HepG2 (cell line): ENCODE measurements around the gene ERMP1. TPM values are rescaled to one million over a fixed set of nuclear protein-coding genes. Genes with fewer than 3 reads are reported as not detected.

Experiments
- ATF7 ChIP-seq, 2 experiments: fragments of 450-650 bp in 1 of 2; sonication (generic) in 1 of 2; formaldehyde crosslinking in 1 of 2; IDR thresholded peaks; 2 replicates each; pipeline versions ENCODE4 v1.4.0 to v1.6.1; 2016 to 2020; ENCODE audit warnings: antibody characterized with exemption in 1 of 2, mild to moderate bottlenecking in 1 of 2, missing genetic modification reagents in 1 of 2
- CEBPB ChIP-seq: IDR thresholded peaks from 2 replicates; pipeline ENCODE4 v1.6.1; 2011; ENCODE audit warnings: low read depth, low read length, improper control_type of control experiment, borderline replicate concordance
- FOXK1 ChIP-seq: sonication (generic); formaldehyde crosslinking; IDR thresholded peaks from 2 replicates; pipeline ENCODE4 v1.4.0; 2020; ENCODE audit warnings: low read depth, missing genetic modification reagents, borderline replicate concordance
- HMG20B ChIP-seq: conservative IDR thresholded peaks from 2 replicates; pipeline ENCODE4 v1.6.1; 2016; ENCODE audit warnings: missing genetic modification reagents, missing compliant biosample characterization
- JDP2 ChIP-seq: sonication (generic); formaldehyde crosslinking; IDR thresholded peaks from 2 replicates; pipeline ENCODE4 v1.8.1; 2022; ENCODE audit warnings: missing genetic modification reagents, borderline replicate concordance
- KDM1A ChIP-seq: IDR thresholded peaks from 2 replicates; pipeline ENCODE4 v1.6.1; 2016; ENCODE audit warnings: missing compliant biosample characterization
- MAFF ChIP-seq: IDR thresholded peaks from 2 replicates; pipeline ENCODE4 v1.6.1; 2011; ENCODE audit warnings: low read depth, low read length, improper control_type of control experiment
- NBN ChIP-seq: fragments of 450-650 bp; conservative IDR thresholded peaks from 2 replicates; pipeline ENCODE4 v1.6.1; 2017
- POLR2G ChIP-seq: fragments of 200-400 bp; formaldehyde crosslinking; IDR thresholded peaks from 2 replicates; pipeline ENCODE4 v1.6.1; 2018; ENCODE audit warnings: mild to moderate bottlenecking, low read depth, low read length, moderate library complexity
- PRMT3 ChIP-seq: sonication (generic); formaldehyde crosslinking; IDR thresholded peaks from 2 replicates; pipeline ENCODE4 v1.8.1; 2022; ENCODE audit warnings: low read depth, mild to moderate bottlenecking, moderate library complexity, missing genetic modification reagents, borderline replicate concordance
- SOX5 ChIP-seq: IDR thresholded peaks from 2 replicates; pipeline ENCODE4 v1.6.1; 2016; ENCODE audit warnings: borderline replicate concordance
- SRSF1 ChIP-seq: fragments of 200-400 bp; formaldehyde crosslinking; optimal IDR thresholded peaks from 2 replicates; pipeline ENCODE3; 2017; ENCODE audit warnings: mild to moderate bottlenecking, low read depth, low read length, moderate library complexity
- TOPORS ChIP-seq: sonication (generic); formaldehyde crosslinking; IDR thresholded peaks from 2 replicates; pipeline ENCODE4 v1.8.0; 2023; ENCODE audit warnings: mild to moderate bottlenecking, missing genetic modification reagents
- ZFP36L1 ChIP-seq: sonication (generic); formaldehyde crosslinking; IDR thresholded peaks from 2 replicates; pipeline ENCODE4 v1.8.0; 2022; ENCODE audit warnings: mild to moderate bottlenecking, missing genetic modification reagents, moderate library complexity
- ZFP37 ChIP-seq: sonication (generic); formaldehyde crosslinking; IDR thresholded peaks from 2 replicates; pipeline ENCODE4 v1.4.0; 2020; ENCODE audit warnings: missing genetic modification reagents, borderline replicate concordance
- ZFY ChIP-seq: sonication (generic); formaldehyde crosslinking; IDR thresholded peaks from 2 replicates; pipeline ENCODE4 v1.4.0; 2020; ENCODE audit warnings: missing genetic modification reagents
- ZNF337 ChIP-seq: sonication (generic); formaldehyde crosslinking; IDR thresholded peaks from 2 replicates; pipeline ENCODE4 v1.5.1; 2020; ENCODE audit warnings: missing genetic modification reagents, low read depth, mild to moderate bottlenecking, borderline replicate concordance
- ZNF34 ChIP-seq: sonication (generic); formaldehyde crosslinking; IDR thresholded peaks from 2 replicates; pipeline ENCODE4 v1.4.0; 2020; ENCODE audit warnings: mild to moderate bottlenecking, missing genetic modification reagents, borderline replicate concordance
- ZNF557 ChIP-seq: sonication (generic); formaldehyde crosslinking; IDR thresholded peaks from 2 replicates; pipeline ENCODE4 v1.4.0; 2020; ENCODE audit warnings: missing genetic modification reagents
- ZNF747 ChIP-seq: sonication (generic); formaldehyde crosslinking; IDR thresholded peaks from 2 replicates; pipeline ENCODE4 v1.8.1; 2023; ENCODE audit warnings: missing genetic modification reagents, mild to moderate bottlenecking, borderline replicate concordance
- ZNF773 ChIP-seq: sonication (generic); formaldehyde crosslinking; IDR thresholded peaks from 2 replicates; pipeline ENCODE4 v1.4.0; 2020; ENCODE audit warnings: missing genetic modification reagents, borderline replicate concordance
- ZNF891 ChIP-seq: sonication (generic); formaldehyde crosslinking; IDR thresholded peaks from 2 replicates; pipeline ENCODE4 v1.5.0; 2020; ENCODE audit warnings: mild to moderate bottlenecking, missing genetic modification reagents
- polyA plus RNA-seq, 8 experiments: library from polyadenylated mRNA; depleted of rRNA in 3 of 8; stranded (reverse) in 7 of 8; unstranded in 1 of 8; fragments of >200 nt; fragmentation: Illumina TruSeq in 4 of 8; extraction: Trizol in 4 of 8; gene quantifications; 2 replicates each; pipeline versions ENCODE4 v1.2.1 to v1.2.3, GENCODE V29; 2011 to 2016; ENCODE audit warnings: low read depth in 4 of 8, missing spikeins in 1 of 8, mixed read lengths in 1 of 8; ENCODE audit not compliant: insufficient read depth in 1 of 8
- total RNA-seq, 5 experiments: library from RNA; depleted of rRNA; stranded (reverse); fragments of >200 nt; fragmentation: Illumina TruSeq; extraction: Trizol; gene quantifications; 2 replicates each; pipeline ENCODE4 v1.2.3, GENCODE V29; 2016; ENCODE audit warnings: low read depth in 1 of 5
- TF ChIP-seq, protein P1 (sequence below): sonication (generic); formaldehyde crosslinking; IDR thresholded peaks from 2 replicates; pipeline ENCODE4 v1.5.0; 2020; ENCODE audit warnings: missing genetic modification reagents
- TF ChIP-seq, protein P2 (sequence below): IDR thresholded peaks from 2 replicates; pipeline ENCODE4 v1.6.1; 2016; ENCODE audit warnings: control low read depth
- TF ChIP-seq, protein P3 (sequence below): sonication (generic); formaldehyde crosslinking; IDR thresholded peaks from 2 replicates; pipeline ENCODE4 v1.4.0; 2020; ENCODE audit warnings: missing genetic modification reagents

Gene ERMP1
- total and polyA plus RNA-seq, 2 of the 13 experiments (the other 11 are each of a cell fraction or from before 2014, with no cell fraction given): 40.9 to 65.4 TPM

DNA sequence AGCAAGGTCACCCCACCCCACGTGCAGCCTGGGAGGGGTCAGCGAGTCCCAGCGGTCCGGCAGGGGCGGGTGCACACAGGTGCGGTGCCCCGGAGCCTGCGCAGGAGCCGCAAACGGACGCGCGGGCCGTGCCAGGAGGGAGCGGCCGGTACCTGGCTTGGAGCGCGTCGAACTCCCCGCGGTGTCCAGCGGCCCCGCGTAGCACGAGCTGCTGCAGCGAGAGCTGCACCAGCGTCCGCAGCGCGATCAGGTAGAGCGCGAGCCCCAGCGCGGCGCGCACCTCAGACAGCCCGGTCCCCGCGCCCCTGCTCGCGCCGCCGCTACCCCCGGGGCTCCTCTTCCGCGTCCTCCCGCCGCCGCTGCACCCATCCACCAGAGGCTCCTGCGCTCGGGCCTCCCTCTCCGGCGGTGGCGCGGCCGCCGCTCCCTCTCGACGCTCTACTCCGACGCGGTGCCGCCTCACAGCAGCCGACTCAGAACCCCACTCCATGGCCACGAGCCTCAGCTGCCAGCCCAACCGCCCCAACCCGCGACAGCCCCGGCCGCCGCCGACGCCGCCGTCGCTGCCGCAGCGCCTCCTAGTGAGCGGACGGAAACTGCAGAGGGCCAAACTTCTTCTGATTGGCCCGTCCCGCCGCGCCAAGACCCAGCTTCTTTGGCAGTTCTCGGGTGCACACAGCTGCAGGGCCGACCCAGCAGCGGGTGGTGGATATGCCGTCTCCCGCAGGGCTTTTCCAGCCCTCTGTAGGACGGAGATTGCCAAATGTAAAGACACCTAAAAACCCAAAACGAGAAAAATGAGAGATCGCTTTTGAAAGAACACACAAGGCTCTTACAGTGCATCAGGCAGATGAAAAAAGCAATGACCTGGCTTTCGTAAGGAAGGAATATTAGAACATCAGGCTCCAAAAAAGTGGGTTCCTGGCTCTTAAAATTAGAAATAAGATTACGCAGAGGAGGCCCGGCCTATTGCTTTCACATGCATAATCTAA, at the start of gene ERMP1 (continued):
- peak; percentile 38 for TF ChIP-seq SRSF1
- no peak for TF ChIP-seq PRMT3 (CRISPR knock-in tag)
- TF ChIP-seq FOXK1 (CRISPR knock-in tag): peak; percentile 48; the same call in 1 of the 2 replicates
- peak; percentile 79; the same call in 1 of the 2 replicates for TF ChIP-seq ZNF337
- peak; percentile 6; the same call in 1 of the 2 replicates for TF ChIP-seq KDM1A (CRISPR knock-in tag)
- no peak for TF ChIP-seq CEBPB
- 0 out of 2 replicates have a peak, but pooled peaks have one; percentile 57 for TF ChIP-seq ZNF747 (CRISPR knock-in tag)
- no peak for TF ChIP-seq ZNF773 (CRISPR knock-in tag)
- peak; percentile 89 for TF ChIP-seq ZFY (CRISPR knock-in tag)
- peak; percentile 38; the same call in 1 of the 2 replicates for TF ChIP-seq SOX5 (CRISPR knock-in tag)
- TF ChIP-seq ZNF557 (CRISPR knock-in tag): peak; percentile 75
- TF ChIP-seq ZFP36L1 (CRISPR knock-in tag): no peak
- no peak for TF ChIP-seq JDP2 (CRISPR knock-in tag)
- no peak for TF ChIP-seq NBN
- no peak for TF ChIP-seq MAFF
- peak; percentile 84 for TF ChIP-seq POLR2G
- TF ChIP-seq ZFP37 (CRISPR knock-in tag): peak; percentile 81; the same call in 1 of the 2 replicates
- no peak for TF ChIP-seq ZNF34 (CRISPR knock-in tag)
- TF ChIP-seq ZNF891 (CRISPR knock-in tag): peak; percentile 73; the same call in 1 of the 2 replicates
- TF ChIP-seq, protein P1, sequence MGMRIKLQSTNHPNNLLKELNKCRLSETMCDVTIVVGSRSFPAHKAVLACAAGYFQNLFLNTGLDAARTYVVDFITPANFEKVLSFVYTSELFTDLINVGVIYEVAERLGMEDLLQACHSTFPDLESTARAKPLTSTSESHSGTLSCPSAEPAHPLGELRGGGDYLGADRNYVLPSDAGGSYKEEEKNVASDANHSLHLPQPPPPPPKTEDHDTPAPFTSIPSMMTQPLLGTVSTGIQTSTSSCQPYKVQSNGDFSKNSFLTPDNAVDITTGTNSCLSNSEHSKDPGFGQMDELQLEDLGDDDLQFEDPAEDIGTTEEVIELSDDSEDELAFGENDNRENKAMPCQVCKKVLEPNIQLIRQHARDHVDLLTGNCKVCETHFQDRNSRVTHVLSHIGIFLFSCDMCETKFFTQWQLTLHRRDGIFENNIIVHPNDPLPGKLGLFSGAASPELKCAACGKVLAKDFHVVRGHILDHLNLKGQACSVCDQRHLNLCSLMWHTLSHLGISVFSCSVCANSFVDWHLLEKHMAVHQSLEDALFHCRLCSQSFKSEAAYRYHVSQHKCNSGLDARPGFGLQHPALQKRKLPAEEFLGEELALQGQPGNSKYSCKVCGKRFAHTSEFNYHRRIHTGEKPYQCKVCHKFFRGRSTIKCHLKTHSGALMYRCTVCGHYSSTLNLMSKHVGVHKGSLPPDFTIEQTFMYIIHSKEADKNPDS (CRISPR knock-in tag): peak; percentile 72; the same call in 1 of the 2 replicates
- TF ChIP-seq, protein P2, sequence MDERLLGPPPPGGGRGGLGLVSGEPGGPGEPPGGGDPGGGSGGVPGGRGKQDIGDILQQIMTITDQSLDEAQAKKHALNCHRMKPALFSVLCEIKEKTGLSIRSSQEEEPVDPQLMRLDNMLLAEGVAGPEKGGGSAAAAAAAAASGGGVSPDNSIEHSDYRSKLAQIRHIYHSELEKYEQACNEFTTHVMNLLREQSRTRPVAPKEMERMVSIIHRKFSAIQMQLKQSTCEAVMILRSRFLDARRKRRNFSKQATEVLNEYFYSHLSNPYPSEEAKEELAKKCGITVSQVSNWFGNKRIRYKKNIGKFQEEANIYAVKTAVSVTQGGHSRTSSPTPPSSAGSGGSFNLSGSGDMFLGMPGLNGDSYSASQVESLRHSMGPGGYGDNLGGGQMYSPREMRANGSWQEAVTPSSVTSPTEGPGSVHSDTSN (CRISPR knock-in tag): no peak
- no peak for TF ChIP-seq TOPORS (CRISPR knock-in tag)
- TF ChIP-seq, protein P3, sequence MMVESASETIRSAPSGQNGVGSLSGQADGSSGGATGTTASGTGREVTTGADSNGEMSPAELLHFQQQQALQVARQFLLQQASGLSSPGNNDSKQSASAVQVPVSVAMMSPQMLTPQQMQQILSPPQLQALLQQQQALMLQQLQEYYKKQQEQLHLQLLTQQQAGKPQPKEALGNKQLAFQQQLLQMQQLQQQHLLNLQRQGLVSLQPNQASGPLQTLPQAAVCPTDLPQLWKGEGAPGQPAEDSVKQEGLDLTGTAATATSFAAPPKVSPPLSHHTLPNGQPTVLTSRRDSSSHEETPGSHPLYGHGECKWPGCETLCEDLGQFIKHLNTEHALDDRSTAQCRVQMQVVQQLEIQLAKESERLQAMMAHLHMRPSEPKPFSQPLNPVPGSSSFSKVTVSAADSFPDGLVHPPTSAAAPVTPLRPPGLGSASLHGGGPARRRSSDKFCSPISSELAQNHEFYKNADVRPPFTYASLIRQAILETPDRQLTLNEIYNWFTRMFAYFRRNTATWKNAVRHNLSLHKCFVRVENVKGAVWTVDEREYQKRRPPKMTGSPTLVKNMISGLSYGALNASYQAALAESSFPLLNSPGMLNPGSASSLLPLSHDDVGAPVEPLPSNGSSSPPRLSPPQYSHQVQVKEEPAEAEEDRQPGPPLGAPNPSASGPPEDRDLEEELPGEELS (CRISPR knock-in tag): peak; percentile 67
- TF ChIP-seq ATF7 (IDR thresholded peaks at IDR 0.05): no peak
- no peak for TF ChIP-seq ATF7 (CRISPR knock-in tag; IDR thresholded peaks at IDR 0.05)
- peak; percentile 61; the same call in 1 of the 2 replicates for TF ChIP-seq HMG20B (CRISPR knock-in tag)
